ENCODE measurements around the gene ZNF846. TPM values are rescaled to one million over a fixed set of nuclear protein-coding genes. Genes with fewer than 3 reads are reported as not detected.

The ZNF846 gene
- total RNA-seq, 1 experiment from 2014 or later: 1.2 TPM

GRCh38 chr19:9786342-9786741, 17.8 kb upstream of the ZNF846 start:
- BruUV-seq (replicated peaks): no TSS peak
- peak overlapping the region; percentile 45 to 58 for H3K4me3 ChIP-seq (replicated peaks in 1 of 2; ENCODE audit: low read depth in 1 of 2, low read length in 2 of 2)
- CTCF ChIA-PET: no interaction called here
- intact Hi-C loops (cut with micrococcal nuclease): no loop called here
- H3K9me3 ChIP-seq (ENCODE audit: control insufficient read depth in 1 of 2, insufficient read depth in 1 of 2, low read depth in 1 of 2, low read length in 2 of 2): peaks cover 0 to 5% of the 10 kb centered on the region in 2 experiments; a peak in 1 of 4 replicates
- H3K9me2 ChIP-seq (ENCODE audit: insufficient read depth): no peaks in the 10 kb centered on the region
- no peaks in the 10 kb centered on the region for H3K36me3 ChIP-seq (ENCODE audit: control insufficient read depth in 1 of 2, insufficient read depth in 2 of 2, low read length in 2 of 2)
- peak overlapping the region; percentile 83 for H3K4me2 ChIP-seq (ENCODE audit: low read length)
- H3K27ac ChIP-seq (ENCODE audit: low read depth, low read length): peak overlapping the region; percentile 48; the same call in 1 of the 2 replicates
- H4K20me1 ChIP-seq (ENCODE audit: insufficient read depth): no peaks in the 10 kb centered on the region
- RAD21 ChIA-PET (ENCODE audit: low non-redundant PET in 1 of 2, low total read pairs in 2 of 2, uncharacterized antibody in 2 of 2, unreplicated experiment in 2 of 2): no interaction called here
- no peak for ATAC-seq
- peaks cover 2 to 7% of the 10 kb centered on the region in 2 experiments; a peak in 2 of 4 replicates for H3K4me1 ChIP-seq (ENCODE audit: control insufficient read depth in 1 of 2, insufficient read depth in 2 of 2, low read length in 2 of 2)
- TF ChIP-seq POLR2AphosphoS5 (IDR thresholded peaks at IDR 0.05; ENCODE audit: low read depth, low read length): no peak
- no peak for TF ChIP-seq EZH2 (IDR thresholded peaks at IDR 0.05)
- no peak for TF ChIP-seq RAD21 (IDR thresholded peaks at IDR 0.05; ENCODE audit: low read depth)
- TF ChIP-seq TCF7L2 (IDR thresholded peaks at IDR 0.05; ENCODE audit: borderline replicate concordance, extremely low read depth, insufficient read depth, insufficient read length): no peak
- no peak for TF ChIP-seq ATF3 (IDR thresholded peaks at IDR 0.05)
- TF ChIP-seq FOSL1 (IDR thresholded peaks at IDR 0.05; ENCODE audit: low read depth): no peak
- no peak for TF ChIP-seq CEBPB (IDR thresholded peaks at IDR 0.05; ENCODE audit: low read depth)
- no peak for TF ChIP-seq ZNF274 (IDR thresholded peaks at IDR 0.05; ENCODE audit: low read depth, low read length)
- TF ChIP-seq POLR2A (IDR thresholded peaks at IDR 0.05; ENCODE audit: borderline replicate concordance, extremely low read depth, insufficient read depth, insufficient read length): no peak
- no peak for TF ChIP-seq JUND (IDR thresholded peaks at IDR 0.05)
- TF ChIP-seq MAX (IDR thresholded peaks at IDR 0.05): no peak
- TF ChIP-seq CBX3 (IDR thresholded peaks at IDR 0.05; ENCODE audit: low read depth): no peak
- POLR2A ChIA-PET: no interaction called here
- H3K27me3 ChIP-seq (ENCODE audit: insufficient read depth, low read length): no peaks in the 10 kb centered on the region
- DNase-seq (ENCODE audit: low read depth, low spot score): no peak
- no peak overlapping the region for H3K9ac ChIP-seq (ENCODE audit: low read length)
- no peaks in the 10 kb centered on the region for H3K79me2 ChIP-seq (ENCODE audit: insufficient read depth, low read length)
- no peak overlapping the region for H2AFZ ChIP-seq (ENCODE audit: low read depth, low read length, poor library complexity, severe bottlenecking)

All from HCT116 (cell line).